Hippocampal formation (tissue), 2 donors: ENCODE results near the gene TTK.
"Not testable (repeated sequence)": the region's sequence is repeated elsewhere in the genome, so short reads cannot be mapped to it uniquely, and the experiment has no call there.

Experiments
- DNase-seq, 2 donors: peaks; one replicate each; lab custom pipeline; 2025; lab: John Stamatoyannopoulos, UW

The TTK gene

DNA sequence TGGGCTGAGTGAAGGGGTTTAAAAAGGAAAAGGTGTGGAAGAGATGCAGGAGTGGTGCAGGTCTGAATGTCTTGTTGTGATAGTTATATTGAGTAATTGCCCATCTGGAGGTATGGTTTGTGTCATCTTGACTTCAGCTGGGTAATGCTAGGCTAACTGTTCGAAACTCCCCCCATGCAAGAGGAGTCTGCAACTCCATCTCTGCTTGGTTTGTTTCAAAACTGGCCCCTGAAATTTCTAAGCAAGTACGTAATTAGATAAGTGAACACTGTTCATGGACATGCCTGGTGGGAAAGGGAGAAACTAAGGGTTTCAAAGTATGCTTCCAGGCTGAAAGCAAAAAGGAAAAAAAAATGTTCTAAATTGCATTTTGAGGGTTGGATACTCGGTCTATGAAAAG lies 17.1 kb downstream of the TTK start:
- DNase-seq, result no peak

DNA sequence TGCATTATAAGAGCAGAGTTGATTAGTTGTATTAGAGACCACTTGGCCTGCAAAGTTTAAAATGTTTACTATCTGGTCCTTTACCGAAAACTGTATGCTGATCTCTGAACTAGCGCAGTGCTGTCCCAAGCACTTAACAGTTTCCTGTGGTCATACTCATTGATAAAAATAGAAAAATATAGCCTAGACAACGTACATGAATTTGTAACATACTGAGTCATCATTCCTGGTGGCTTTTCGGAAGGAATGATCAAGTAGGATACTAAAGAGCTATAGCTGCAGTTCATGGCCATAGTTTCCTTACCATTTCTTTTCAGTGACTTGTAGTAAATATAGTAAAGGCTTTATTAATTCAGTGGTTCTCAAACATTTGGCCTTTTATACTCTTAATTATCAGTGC lies 18.4 kb downstream of the TTK start:
- no peak for DNase-seq

DNA sequence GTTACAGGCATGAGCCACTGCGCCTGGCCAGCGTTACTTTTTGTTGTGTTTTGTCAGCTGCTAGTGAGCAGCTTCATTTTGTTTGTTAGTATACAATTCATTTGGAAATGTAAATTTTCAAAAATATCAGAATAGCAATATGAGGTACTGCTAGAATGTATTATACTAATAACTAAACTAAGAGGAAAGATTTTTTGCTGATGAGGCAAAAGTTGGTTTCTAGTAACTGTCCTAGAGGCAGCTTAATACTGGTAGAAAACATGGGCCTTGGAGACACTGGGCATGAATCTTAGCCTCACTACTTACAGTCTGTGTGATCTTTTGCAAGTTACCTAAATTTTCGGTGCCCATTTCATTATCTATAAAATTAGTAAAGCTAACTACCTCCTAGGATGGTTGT lies 24.1 kb downstream of the TTK start:
- no peak for DNase-seq

DNA sequence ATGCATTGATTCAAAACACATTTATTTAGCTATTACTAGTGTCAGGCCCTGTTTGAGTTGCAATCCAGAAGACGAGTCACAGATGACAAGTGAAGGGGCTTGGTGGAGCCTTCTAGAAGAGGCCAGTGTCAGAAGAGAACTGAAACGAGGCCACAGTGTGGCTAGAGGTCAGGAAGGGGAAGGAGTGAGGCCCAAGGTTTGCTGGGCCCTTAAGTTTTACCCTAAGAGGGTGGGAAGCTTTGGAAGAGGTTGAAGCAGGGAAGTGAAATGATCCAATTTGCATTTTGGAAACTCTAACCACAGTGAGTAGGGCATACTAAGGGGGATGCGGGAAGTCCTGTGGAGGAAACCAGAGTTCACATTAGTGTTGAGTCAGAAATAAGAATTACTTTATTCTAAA lies 25.0 kb downstream of the TTK start:
- no peak for DNase-seq

DNA sequence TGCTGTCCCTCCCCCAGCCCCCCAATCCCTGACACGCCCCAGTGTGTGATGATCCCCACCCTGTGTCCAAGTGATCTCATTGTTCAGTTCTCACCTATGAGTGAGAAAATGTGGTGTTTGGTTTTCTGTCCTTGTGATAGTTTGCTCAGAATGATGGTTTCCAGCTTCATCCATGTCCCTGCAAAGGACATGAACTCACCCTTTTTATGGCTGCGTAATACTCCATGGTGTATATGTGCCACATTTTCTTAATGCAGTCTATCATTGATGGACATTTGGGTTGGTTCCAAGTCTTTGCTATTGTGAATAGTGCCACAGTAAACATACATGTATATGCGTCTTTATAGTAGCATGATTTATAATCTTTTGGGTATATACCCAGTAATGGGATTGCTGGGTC lies 43.8 kb downstream of the TTK start:
- not testable (repeated sequence) for DNase-seq

DNA sequence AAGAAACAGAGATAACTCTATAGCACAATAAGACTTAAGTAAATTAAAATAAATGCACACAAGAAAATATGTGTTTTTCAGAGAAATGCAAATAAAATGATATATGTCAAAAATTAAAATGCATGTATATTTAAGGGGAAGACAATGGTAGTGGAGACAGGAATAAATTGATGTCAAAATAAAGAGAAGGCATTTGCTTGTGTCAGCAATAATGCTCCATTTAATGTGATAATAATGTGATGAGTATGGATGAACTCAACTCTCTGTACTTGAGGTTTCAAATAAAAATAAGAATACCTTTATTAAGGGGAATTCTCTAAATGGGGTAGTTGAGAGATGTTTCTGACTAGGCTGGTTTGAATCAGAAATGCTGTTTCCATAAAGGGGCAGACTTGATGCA lies 56.3 kb downstream of the TTK start:
- DNase-seq, result no peak

DNA sequence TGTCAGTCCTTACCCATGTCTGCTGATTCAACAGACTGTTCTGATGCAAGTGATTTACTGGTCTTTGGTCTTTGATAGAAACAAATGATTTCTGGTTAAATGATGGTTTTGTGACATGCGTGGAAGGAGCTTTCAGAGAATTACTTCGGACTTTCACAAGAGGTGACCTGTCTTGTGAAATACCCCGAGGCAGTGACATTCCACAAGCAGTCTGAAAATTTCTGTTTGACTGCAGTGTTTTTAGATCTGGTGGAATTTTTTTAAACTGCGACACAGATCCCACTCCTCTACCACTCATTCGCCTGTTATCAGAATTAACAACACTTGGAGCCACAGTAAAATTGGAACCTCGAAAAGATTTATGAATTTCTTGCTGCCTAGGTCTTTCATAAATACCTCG lies 63.7 kb downstream of the TTK start:
- not testable (repeated sequence) for DNase-seq

DNA sequence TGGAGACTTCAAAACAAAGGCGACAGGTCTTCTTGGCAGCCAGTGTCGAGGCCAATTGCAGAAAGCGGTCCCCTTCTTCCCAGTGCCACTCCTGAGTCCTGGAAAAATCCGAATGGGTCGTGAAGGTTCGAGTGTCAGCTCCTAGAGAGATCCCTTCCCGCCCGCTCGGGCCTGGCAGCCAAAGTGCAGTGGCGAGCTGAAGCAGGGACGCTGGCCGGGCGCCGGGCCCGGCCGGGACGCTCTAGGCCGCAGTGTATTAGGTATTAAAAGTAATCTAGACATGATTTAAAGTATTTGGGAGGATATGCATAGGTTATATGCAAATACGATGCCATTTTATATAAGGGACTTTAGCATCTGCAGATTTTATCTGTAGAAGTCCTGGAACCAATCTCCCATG lies 66.0 kb downstream of the TTK start:
- not testable (repeated sequence) for DNase-seq

DNA sequence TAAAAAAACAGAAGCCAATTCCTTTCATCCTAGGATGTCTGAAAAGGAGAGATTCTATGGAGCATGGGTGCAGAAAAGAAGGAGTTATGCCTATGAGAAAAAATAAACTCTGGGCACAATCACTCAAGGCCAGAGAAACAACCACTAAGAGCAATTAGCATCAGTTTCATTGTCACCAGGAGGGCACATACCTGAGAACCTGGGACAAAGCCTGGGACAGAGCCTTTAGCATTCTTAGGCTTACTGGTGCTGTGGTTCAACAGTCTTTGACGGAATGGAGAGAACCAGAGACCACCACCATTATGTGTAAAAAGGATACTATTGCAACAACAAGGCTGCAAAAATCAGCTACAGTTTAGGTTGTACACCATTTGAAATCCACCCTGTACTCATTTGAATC lies 72.6 kb downstream of the TTK start:
- no peak for DNase-seq

DNA sequence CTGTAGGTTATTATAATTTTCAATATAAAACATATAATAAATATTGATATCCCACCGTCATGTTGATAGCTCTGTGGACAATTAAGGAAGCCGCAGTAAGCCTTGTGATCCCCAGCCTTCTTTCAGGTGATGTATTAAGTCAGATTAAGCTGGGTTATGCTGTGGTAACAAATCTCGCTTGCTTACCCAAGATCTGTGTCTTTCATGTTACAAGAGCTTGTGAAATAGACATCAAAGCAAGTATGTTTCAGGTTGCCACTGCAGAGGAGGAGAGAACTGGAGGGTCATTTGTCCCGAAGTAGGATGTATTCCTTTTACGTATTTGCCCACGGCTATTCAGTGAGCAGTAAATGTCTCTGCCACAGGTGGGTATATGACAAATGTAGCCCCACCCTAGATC lies 84.2 kb downstream of the TTK start:
- no peak for DNase-seq

DNA sequence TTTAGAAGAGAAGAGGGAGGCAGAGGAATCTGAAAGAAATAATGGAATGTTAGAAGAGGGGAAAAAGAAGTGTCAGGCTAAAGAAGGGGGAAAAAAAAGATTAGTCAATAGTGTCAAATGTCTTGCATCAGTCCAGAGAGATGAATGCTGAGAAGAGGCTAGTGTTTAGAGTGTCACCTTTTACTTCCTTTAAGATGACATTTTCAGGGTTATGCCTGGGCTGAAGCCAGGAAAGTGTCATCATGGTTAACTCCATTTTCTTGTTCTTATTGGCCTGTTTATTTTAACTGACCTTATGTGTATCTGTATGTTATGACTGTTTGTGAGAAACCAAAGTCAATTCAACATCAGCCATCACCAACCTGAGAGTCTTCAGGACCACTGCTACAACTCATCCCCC lies 87.1 kb downstream of the TTK start:
- no peak for DNase-seq
